GM21723 (cell line): ENCODE measurements around the gene RACGAP1.

Source experiments
- ATAC-seq: cut with Tn5 transposase; IDR thresholded peaks from one replicate; pipeline ENCODE4 v1.9.1; 2021; ENCODE audit warnings: mild to moderate bottlenecking, moderate library complexity; ENCODE audit not compliant: unreplicated experiment

Gene RACGAP1

DNA sequence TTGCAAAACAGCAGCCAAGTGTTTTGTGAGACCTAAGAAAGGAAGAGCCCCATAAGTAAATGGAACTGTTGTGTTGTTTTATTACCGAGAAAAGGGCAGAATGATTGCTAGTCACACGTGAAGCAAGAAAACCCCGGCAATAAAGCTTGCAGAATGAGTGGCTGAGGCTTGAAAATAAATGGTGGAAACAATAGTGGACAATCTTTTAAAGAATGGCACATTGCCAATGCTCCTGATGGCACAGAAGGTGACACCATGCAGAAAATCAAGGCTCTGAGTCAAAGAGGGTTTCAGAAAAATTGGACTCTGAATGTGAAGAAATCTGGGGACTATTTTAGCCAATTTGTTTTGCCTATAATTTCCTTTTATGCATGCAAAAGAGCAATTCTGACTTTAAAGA, 78.8 kb downstream of the RACGAP1 start:
- ATAC-seq: no peak

- no peak for ATAC-seq
Observed at GRCh38 chr12:49946086-49946485, 79.2 kb downstream of the RACGAP1 start.

DNA sequence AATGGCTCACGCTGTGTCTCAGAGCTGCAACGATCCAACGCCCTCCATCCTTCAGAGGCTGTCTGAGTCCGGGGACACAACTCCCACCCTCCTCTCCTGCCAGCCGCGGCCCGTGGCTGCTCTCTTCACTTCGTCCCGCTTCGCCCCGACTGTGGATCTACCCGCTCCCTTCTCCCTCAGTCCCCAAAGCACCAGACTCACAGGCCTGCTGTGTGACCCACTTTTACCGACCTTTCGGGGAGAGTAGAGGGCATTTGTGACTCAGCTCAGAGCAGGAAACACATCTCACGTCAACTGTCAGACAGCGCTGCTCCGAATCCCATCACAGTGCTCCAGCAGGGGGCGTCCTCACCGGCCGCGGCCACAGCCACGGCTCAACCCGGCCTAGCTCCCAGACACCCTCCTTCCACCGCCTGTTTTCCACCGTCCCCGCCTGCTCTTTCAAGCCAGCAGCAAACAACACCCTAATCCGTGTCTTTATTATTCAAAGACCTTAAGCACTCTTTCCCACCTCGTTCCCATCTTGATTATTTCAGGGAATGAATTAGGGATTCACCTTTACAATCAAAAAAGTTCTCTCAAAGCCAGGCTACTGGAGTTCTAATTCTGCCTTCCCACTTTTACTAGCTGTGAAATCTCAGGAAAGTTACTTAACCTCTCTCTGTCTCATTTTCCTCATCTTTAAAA, 79.8 kb downstream of the RACGAP1 start:
- peak; percentile 92 for ATAC-seq

DNA sequence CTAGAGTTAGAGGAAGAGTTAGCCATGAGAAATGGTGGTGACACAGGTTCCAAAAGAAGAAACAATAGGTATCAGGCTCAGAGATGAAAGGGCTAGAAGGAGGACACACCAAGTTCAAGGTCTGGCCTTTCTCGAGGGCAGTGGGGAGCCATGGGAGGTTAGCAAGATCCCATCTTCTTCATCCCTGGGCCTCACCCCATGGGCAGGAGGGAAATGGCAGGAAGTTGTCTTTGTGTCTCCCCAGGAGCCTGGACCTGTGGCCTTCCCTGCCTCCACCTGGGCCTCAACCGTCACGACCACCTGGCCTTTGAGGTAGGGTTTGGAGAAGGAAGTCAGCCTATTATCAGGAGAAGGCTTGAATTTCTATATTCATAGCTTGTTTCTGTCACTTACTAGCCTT, 80.6 kb downstream of the RACGAP1 start:
- ATAC-seq: no peak

DNA sequence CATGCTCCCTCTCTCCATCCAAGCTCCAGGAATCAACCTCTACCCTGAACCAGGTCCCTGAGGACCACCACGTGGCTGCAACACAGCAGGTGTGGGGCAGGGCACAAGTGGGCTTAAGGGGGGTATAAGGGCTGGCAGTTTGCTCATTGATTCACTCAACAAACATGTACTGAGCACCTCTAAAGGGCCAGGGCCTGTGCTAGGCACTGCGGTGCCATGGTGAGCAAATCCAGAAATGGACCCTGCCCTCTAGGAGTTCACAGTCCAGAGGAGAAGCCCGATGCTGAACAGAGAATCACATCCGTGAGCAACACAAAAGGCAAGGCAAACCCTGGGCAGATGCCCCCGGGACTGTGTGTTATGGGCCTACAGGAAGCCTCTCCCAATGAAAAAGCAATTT, 81.2 kb downstream of the RACGAP1 start:
- no peak for ATAC-seq

- no peak for ATAC-seq
Observed at GRCh38 chr12:49943625-49943960, 81.7 kb downstream of the RACGAP1 start.

GRCh38 chr12:49942921-49943624, 82.2 kb downstream of the RACGAP1 start:
- no peak for ATAC-seq

GRCh38 chr12:49942512-49942893, 82.8 kb downstream of the RACGAP1 start:
- no peak for ATAC-seq

DNA sequence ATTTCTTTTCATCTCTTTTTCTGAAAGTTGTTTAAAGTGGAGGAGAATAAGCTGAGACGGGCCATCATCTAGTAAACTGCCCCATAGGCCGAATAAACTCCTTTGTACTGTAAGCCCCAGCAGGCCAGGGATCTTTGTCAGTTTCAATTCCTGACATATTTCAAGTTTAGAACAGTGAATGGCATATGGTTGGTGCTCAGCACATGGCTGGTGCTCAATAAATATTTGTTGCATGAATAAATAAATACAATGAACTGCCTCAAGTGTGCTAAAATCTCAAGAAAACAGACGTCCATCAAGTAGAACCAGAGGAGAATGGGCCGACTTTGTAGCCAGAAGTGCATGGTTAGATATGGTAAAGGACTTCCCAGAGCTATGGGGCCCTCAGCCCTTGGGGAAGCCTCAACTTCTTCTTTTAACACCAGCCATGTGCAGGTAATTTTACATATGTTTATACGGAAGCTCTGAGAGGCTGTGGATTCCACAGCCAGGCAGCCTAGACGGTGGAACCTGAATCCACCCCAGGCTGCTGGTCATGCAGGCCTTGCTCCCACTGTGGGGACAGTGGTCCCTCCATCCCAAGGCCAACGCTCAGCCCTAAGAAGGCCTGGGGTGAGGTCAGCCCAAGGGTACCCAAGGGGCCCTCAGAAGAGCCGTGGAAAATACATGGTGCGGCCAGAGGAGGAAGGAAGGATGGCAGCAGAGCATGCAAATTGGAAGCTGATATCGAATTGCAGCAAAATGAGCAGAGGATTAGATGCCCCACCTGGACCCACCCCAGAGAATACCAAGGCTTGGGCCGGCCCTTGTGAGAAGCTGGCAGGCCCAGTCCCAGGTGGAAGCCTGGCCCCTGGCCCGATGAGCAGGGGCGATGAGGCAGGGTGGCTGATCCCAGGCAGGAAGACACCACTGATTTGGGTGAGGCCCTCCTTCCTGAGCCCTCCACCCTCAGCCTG, 83.5 kb downstream of the RACGAP1 start:
- ATAC-seq: no peak

GRCh38 chr12:49939707-49940106, 85.6 kb downstream of the RACGAP1 start:
- no peak for ATAC-seq

GRCh38 chr12:49939307-49939706, 86.0 kb downstream of the RACGAP1 start:
- no peak for ATAC-seq
